RWPE2 (cell line): ENCODE measurements around the gene EPN3.

Experiments used
- ATAC-seq: fragments of 200-7000 bp; cut with Tn5 transposase; 3 replicates; pipeline ENCODE4 v1.9.1; 2021; ENCODE audit warnings: low read depth
- DNase-seq: peaks from one replicate; pipeline ENCODE4 v3.0.0-alpha.2; 2020; ENCODE audit warnings: low spot score
- H3K27ac ChIP-seq: fragments of 450-650 bp; 2 replicates; pipeline ENCODE4 v1.5.1; 2017; ENCODE audit warnings: mild to moderate bottlenecking; ENCODE audit not compliant: poor library complexity, severe bottlenecking
- H3K27me3 ChIP-seq: fragments of 250-450 bp; sonication (Bioruptor Pico); 2 replicates; pipeline ENCODE4 v1.5.1; 2021; ENCODE audit warnings: mild to moderate bottlenecking, moderate library complexity; ENCODE audit not compliant: insufficient read depth, poor library complexity, severe bottlenecking
- H3K36me3 ChIP-seq: fragments of 250-450 bp; sonication (Bioruptor Pico); 2 replicates; pipeline ENCODE4 v1.5.1; 2020; ENCODE audit warnings: low read depth, mild to moderate bottlenecking, moderate library complexity
- H3K4me1 ChIP-seq: fragments of 250-450 bp; sonication (Bioruptor Pico); 2 replicates; pipeline ENCODE4 v1.5.1; 2021; ENCODE audit warnings: mild to moderate bottlenecking, moderate library complexity; ENCODE audit not compliant: insufficient read depth, poor library complexity, severe bottlenecking
- H3K4me3 ChIP-seq: fragments of 250-450 bp; sonication (Bioruptor Pico); 2 replicates; pipeline ENCODE4 v1.5.1; 2021; ENCODE audit warnings: mild to moderate bottlenecking, moderate library complexity; ENCODE audit not compliant: severe bottlenecking
- H3K9me3 ChIP-seq: fragments of 250-450 bp; sonication (Bioruptor Pico); 2 replicates; pipeline ENCODE4 v1.5.1; 2021; ENCODE audit warnings: mild to moderate bottlenecking, moderate library complexity; ENCODE audit not compliant: severe bottlenecking
- CTCF ChIP-seq: fragments of 450-650 bp; IDR thresholded peaks from one replicate; pipeline ENCODE4 v1.5.1; 2017; ENCODE audit warnings: mild to moderate bottlenecking, moderate library complexity; ENCODE audit not compliant: poor library complexity, severe bottlenecking

Gene EPN3

GRCh38 chr17:50532452-50533024, at the start of gene EPN3:
Gene EPN3, plus strand, starts transcription at chr17:50532735. Its CDS starts 3,822 bp downstream, at chr17:50536557.
- H3K9me3 ChIP-seq = no peaks in the 10 kb centered on the region
- H3K36me3 ChIP-seq = peaks cover 19% of the 10 kb centered on the region
- ATAC-seq = peak; percentile 77
- peak within 1 kb of the TSS; percentile 44 for H3K4me3 ChIP-seq
- no peaks in the 10 kb centered on the region for H3K27me3 ChIP-seq
- H3K27ac ChIP-seq = peak within 1 kb of the TSS; percentile 82
- no peak for TF ChIP-seq CTCF
- no peak for DNase-seq
- H3K4me1 ChIP-seq = peaks cover 14% of the 10 kb centered on the region

GRCh38 chr17:50483266-50483665, 49.3 kb upstream of the EPN3 start:
- Histone ChIP-seq H3K9me3 (no peaks in the 10 kb centered on the region), H3K36me3 (peaks cover 43% of the 10 kb centered on the region), H3K4me1 (peaks cover 28% of the 10 kb centered on the region), H3K27ac (no peak overlapping the region), H3K4me3 (no peak overlapping the region), H3K27me3 (no peaks in the 10 kb centered on the region)
- no peak for TF ChIP-seq CTCF
- DNase-seq = no peak
- no peak for ATAC-seq

GRCh38 chr17:50484386-50485155, 48.0 kb upstream of the EPN3 start:
- peaks cover 43% of the 10 kb centered on the region for H3K36me3 ChIP-seq
- H3K4me1 ChIP-seq = peaks cover 29% of the 10 kb centered on the region
- no peak overlapping the region for H3K27ac ChIP-seq
- ATAC-seq (no peak), DNase-seq (no peak)
- H3K9me3 ChIP-seq = no peaks in the 10 kb centered on the region
- no peak overlapping the region for H3K4me3 ChIP-seq
- no peak for TF ChIP-seq CTCF
- H3K27me3 ChIP-seq = no peaks in the 10 kb centered on the region

- Histone ChIP-seq H3K36me3 (peaks cover 18% of the 10 kb centered on the region), H3K4me1 (peaks cover 18% of the 10 kb centered on the region), H3K27ac (peak overlapping the region; percentile 42), H3K27me3 (no peaks in the 10 kb centered on the region), H3K4me3 (no peak overlapping the region), H3K9me3 (no peaks in the 10 kb centered on the region)
- no peak for TF ChIP-seq CTCF
- ATAC-seq (peak; percentile 93), DNase-seq (peak; percentile 88)
Observed at GRCh38 chr17:50487213-50488096, 45.1 kb upstream of the EPN3 start.
